ENCODE results near the gene AFF2. TPM values are rescaled to one million over a fixed set of nuclear protein-coding genes. Genes with fewer than 3 reads are reported as not detected.

AFF2 gene
- total RNA-seq, 1 donor from 2014 or later: 0.27 TPM

- Histone ChIP-seq H3K4me1 (no peaks in the 10 kb centered on the region), H3K9me3 (replicated peaks) (no peaks in the 10 kb centered on the region), H3K27me3 (ENCODE audit: low read depth) (no peaks in the 10 kb centered on the region), H3K4me3 (no peak overlapping the region), H3K36me3 (no peaks in the 10 kb centered on the region), H3K27ac (replicated peaks) (no peak overlapping the region)
- TF ChIP-seq, protein P1, sequence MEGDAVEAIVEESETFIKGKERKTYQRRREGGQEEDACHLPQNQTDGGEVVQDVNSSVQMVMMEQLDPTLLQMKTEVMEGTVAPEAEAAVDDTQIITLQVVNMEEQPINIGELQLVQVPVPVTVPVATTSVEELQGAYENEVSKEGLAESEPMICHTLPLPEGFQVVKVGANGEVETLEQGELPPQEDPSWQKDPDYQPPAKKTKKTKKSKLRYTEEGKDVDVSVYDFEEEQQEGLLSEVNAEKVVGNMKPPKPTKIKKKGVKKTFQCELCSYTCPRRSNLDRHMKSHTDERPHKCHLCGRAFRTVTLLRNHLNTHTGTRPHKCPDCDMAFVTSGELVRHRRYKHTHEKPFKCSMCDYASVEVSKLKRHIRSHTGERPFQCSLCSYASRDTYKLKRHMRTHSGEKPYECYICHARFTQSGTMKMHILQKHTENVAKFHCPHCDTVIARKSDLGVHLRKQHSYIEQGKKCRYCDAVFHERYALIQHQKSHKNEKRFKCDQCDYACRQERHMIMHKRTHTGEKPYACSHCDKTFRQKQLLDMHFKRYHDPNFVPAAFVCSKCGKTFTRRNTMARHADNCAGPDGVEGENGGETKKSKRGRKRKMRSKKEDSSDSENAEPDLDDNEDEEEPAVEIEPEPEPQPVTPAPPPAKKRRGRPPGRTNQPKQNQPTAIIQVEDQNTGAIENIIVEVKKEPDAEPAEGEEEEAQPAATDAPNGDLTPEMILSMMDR (IDR thresholded peaks at IDR 0.05; ENCODE audit: borderline replicate concordance): no peak
- intact Hi-C loops (cut with micrococcal nuclease): no loop called here
- no peak for DNase-seq
Observed at GRCh38 chrX:149037281-149037870, 537.0 kb downstream of the AFF2 start.

DNA sequence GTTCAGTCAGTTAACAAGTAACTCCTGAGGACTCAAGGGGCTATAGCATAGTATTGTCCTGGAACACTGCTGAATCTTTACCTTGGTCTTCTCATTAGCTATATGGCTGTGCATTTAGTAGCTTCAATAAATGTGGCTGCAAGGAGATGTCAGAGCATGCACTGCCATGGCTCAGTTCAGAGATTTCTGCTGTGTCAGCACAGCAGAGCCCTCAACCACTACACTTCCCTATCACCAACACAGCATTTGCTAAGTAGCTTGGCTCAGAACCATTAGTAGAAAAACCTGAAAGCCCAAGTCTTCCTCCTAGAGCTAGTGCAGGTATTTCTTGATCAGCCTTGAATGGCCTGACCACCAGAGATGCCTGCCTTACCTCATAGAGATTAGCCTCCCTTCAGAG is 538.6 kb downstream of the AFF2 start:
- DNase-seq: no peak
- no peak overlapping the region for H3K4me3 ChIP-seq

GRCh38 chrX:149040873-149041535 is 540.6 kb downstream of the AFF2 start:
- H3K9me3 ChIP-seq (replicated peaks): no peaks in the 10 kb centered on the region
- H3K4me1 ChIP-seq: no peaks in the 10 kb centered on the region
- H3K27ac ChIP-seq (replicated peaks): no peak overlapping the region
- no peak overlapping the region for H3K4me3 ChIP-seq
- H3K27me3 ChIP-seq (ENCODE audit: low read depth): no peaks in the 10 kb centered on the region
- TF ChIP-seq, protein P1 (IDR thresholded peaks at IDR 0.05; ENCODE audit: borderline replicate concordance): no peak
- H3K36me3 ChIP-seq: no peaks in the 10 kb centered on the region
- DNase-seq: no peak
- intact Hi-C loops (cut with micrococcal nuclease): loop anchor here (10.0 kb wide), 1 partner anchor 64 kb away; no protein-coding TSS in a partner anchor

More for the DNA sequence above, 538.6 kb downstream of the AFF2 start:
- H3K4me1 ChIP-seq: no peaks in the 10 kb centered on the region
- TF ChIP-seq, protein P1 (IDR thresholded peaks at IDR 0.05; ENCODE audit: borderline replicate concordance): no peak
- no peaks in the 10 kb centered on the region for H3K9me3 ChIP-seq (replicated peaks)
- H3K36me3 ChIP-seq: no peaks in the 10 kb centered on the region
- intact Hi-C loops (cut with micrococcal nuclease): no loop called here
- no peak overlapping the region for H3K27ac ChIP-seq (replicated peaks)
- no peaks in the 10 kb centered on the region for H3K27me3 ChIP-seq (ENCODE audit: low read depth)

- Histone ChIP-seq H3K27me3 (ENCODE audit: low read depth) (no peaks in the 10 kb centered on the region), H3K4me1 (no peaks in the 10 kb centered on the region), H3K9me3 (replicated peaks) (no peaks in the 10 kb centered on the region), H3K36me3 (no peaks in the 10 kb centered on the region), H3K27ac (replicated peaks) (no peak overlapping the region), H3K4me3 (no peak overlapping the region)
- TF ChIP-seq, protein P1 (IDR thresholded peaks at IDR 0.05; ENCODE audit: borderline replicate concordance): no peak
- intact Hi-C loops (cut with micrococcal nuclease): loop anchor here (10.0 kb wide), 1 partner anchor 61 kb away; no protein-coding TSS in a partner anchor
- DNase-seq: no peak
Observed at GRCh38 chrX:149043401-149043800, 543.0 kb downstream of the AFF2 start.

GRCh38 chrX:149044471-149044870 is 544.1 kb downstream of the AFF2 start:
- TF ChIP-seq, protein P1 (IDR thresholded peaks at IDR 0.05; ENCODE audit: borderline replicate concordance): no peak
- intact Hi-C loops (cut with micrococcal nuclease): loop anchor here (10.0 kb wide), 1 partner anchor 60 kb away; no protein-coding TSS in a partner anchor

More at GRCh38 chrX:149044471-149044870, 544.1 kb downstream of the AFF2 start:
- Histone ChIP-seq H3K27ac (replicated peaks) (no peak overlapping the region), H3K4me1 (no peaks in the 10 kb centered on the region), H3K27me3 (ENCODE audit: low read depth) (no peaks in the 10 kb centered on the region), H3K36me3 (no peaks in the 10 kb centered on the region), H3K4me3 (no peak overlapping the region), H3K9me3 (replicated peaks) (no peaks in the 10 kb centered on the region)
- no peak for DNase-seq

Data from left ventricle myocardium inferior (tissue), 1 donor.